ENCODE results near the gene DSP.

The DSP gene

GRCh38 chr6:7528565-7528964 is 12.9 kb upstream of the DSP start:
- Histone ChIP-seq H2AFZ (ENCODE audit: low read length) (no peak overlapping the region), H3K27me3 (ENCODE audit: insufficient read depth, low read length, poor library complexity, severe bottlenecking) (no peaks in the 10 kb centered on the region), H3K9me3 (ENCODE audit: insufficient read depth, low read depth, low read length) (no peaks in the 10 kb centered on the region), H3K9me2 (replicated peaks; ENCODE audit: low read depth, low read length) (no peaks in the 10 kb centered on the region), H3K9ac (ENCODE audit: low read depth, low read length, poor library complexity, severe bottlenecking) (no peak overlapping the region), H3K79me2 (ENCODE audit: insufficient read depth, low read length) (no peaks in the 10 kb centered on the region), H3K4me3 (ENCODE audit: low read length, poor library complexity, severe bottlenecking) (no peak overlapping the region), H3K36me3 (ENCODE audit: insufficient read depth, low read length) (no peaks in the 10 kb centered on the region), H3K4me1 (ENCODE audit: insufficient read depth, low read length, poor library complexity, severe bottlenecking) (no peaks in the 10 kb centered on the region), H3F3A (ENCODE audit: low read depth) (no peaks in the 10 kb centered on the region), H4K20me1 (ENCODE audit: insufficient read depth, low read length, poor library complexity, severe bottlenecking) (no peaks in the 10 kb centered on the region), H3K4me2 (ENCODE audit: low read depth, low read length, poor library complexity, severe bottlenecking) (no peak overlapping the region)
- TF ChIP-seq CTCF (conservative IDR thresholded peaks at IDR 0.05; ENCODE audit: low read length) (no peak), EZH2phosphoT487 (IDR thresholded peaks at IDR 0.05; ENCODE audit: borderline replicate concordance) (no peak)

GRCh38 chr6:7529141-7529540 is 12.3 kb upstream of the DSP start:
- Histone ChIP-seq H3K27me3 (ENCODE audit: insufficient read depth, low read length, poor library complexity, severe bottlenecking) (no peaks in the 10 kb centered on the region), H3K36me3 (ENCODE audit: insufficient read depth, low read length) (no peaks in the 10 kb centered on the region), H2AFZ (ENCODE audit: low read length) (no peak overlapping the region), H3K79me2 (ENCODE audit: insufficient read depth, low read length) (no peaks in the 10 kb centered on the region), H3K4me2 (ENCODE audit: low read depth, low read length, poor library complexity, severe bottlenecking) (no peak overlapping the region), H3K9me2 (replicated peaks; ENCODE audit: low read depth, low read length) (no peaks in the 10 kb centered on the region), H3K9me3 (ENCODE audit: insufficient read depth, low read depth, low read length) (no peaks in the 10 kb centered on the region), H3K4me1 (ENCODE audit: insufficient read depth, low read length, poor library complexity, severe bottlenecking) (no peaks in the 10 kb centered on the region), H3K9ac (ENCODE audit: low read depth, low read length, poor library complexity, severe bottlenecking) (no peak overlapping the region), H3F3A (ENCODE audit: low read depth) (no peaks in the 10 kb centered on the region), H3K4me3 (ENCODE audit: low read length, poor library complexity, severe bottlenecking) (no peak overlapping the region), H4K20me1 (ENCODE audit: insufficient read depth, low read length, poor library complexity, severe bottlenecking) (no peaks in the 10 kb centered on the region)
- TF ChIP-seq EZH2phosphoT487 (IDR thresholded peaks at IDR 0.05; ENCODE audit: borderline replicate concordance) (no peak), CTCF (conservative IDR thresholded peaks at IDR 0.05; ENCODE audit: low read length) (no peak)

GRCh38 chr6:7532232-7532631 is 9.2 kb upstream of the DSP start:
- H3K4me3 ChIP-seq (ENCODE audit: low read length, poor library complexity, severe bottlenecking), result no peak overlapping the region
- no peaks in the 10 kb centered on the region for H3K79me2 ChIP-seq (ENCODE audit: insufficient read depth, low read length)
- H4K20me1 ChIP-seq (ENCODE audit: insufficient read depth, low read length, poor library complexity, severe bottlenecking), result no peaks in the 10 kb centered on the region
- H3K36me3 ChIP-seq (ENCODE audit: insufficient read depth, low read length), result no peaks in the 10 kb centered on the region
- H3K4me2 ChIP-seq (ENCODE audit: low read depth, low read length, poor library complexity, severe bottlenecking), result no peak overlapping the region
- no peak overlapping the region for H3K9ac ChIP-seq (ENCODE audit: low read depth, low read length, poor library complexity, severe bottlenecking)
- H3K9me2 ChIP-seq (replicated peaks; ENCODE audit: low read depth, low read length), result no peaks in the 10 kb centered on the region
- TF ChIP-seq EZH2phosphoT487 (IDR thresholded peaks at IDR 0.05; ENCODE audit: borderline replicate concordance) (no peak), CTCF (conservative IDR thresholded peaks at IDR 0.05; ENCODE audit: low read length) (no peak)
- no peaks in the 10 kb centered on the region for H3K9me3 ChIP-seq (ENCODE audit: insufficient read depth, low read depth, low read length)
- H3K4me1 ChIP-seq (ENCODE audit: insufficient read depth, low read length, poor library complexity, severe bottlenecking), result no peaks in the 10 kb centered on the region
- H3K27me3 ChIP-seq (ENCODE audit: insufficient read depth, low read length, poor library complexity, severe bottlenecking), result no peaks in the 10 kb centered on the region
- no peaks in the 10 kb centered on the region for H3F3A ChIP-seq (ENCODE audit: low read depth)
- H2AFZ ChIP-seq (ENCODE audit: low read length), result no peak overlapping the region

All from Loucy (cell line).